NCI-H510A (cell line): ENCODE data around the gene APLP2.
A peak's percentile ranks its signal among the peaks of the same experiment; 100 is the strongest.

Source experiments
- DNase-seq: peaks from one replicate; lab custom pipeline; 2025; lab: John Stamatoyannopoulos, UW

APLP2 gene

DNA sequence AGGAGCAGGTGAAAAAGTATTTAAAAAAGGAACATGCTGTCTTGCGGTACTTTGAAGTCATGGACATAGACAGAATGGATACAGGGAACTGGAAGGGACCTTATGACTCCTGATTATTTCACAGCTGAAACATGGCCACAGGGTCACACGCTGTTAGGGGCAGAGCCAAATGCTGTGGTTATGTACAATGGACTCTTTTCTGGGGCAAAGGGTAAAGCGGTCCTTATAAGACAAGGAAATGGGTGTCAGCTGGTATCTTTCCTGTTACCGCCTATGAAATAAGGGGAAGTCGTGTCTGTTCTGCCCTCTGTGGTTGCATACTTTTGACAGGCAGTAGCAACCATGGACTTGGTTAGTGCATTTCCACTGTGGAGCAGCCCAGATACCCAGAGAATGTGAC, 77.1 kb downstream of the APLP2 start:
- no peak for DNase-seq

DNA sequence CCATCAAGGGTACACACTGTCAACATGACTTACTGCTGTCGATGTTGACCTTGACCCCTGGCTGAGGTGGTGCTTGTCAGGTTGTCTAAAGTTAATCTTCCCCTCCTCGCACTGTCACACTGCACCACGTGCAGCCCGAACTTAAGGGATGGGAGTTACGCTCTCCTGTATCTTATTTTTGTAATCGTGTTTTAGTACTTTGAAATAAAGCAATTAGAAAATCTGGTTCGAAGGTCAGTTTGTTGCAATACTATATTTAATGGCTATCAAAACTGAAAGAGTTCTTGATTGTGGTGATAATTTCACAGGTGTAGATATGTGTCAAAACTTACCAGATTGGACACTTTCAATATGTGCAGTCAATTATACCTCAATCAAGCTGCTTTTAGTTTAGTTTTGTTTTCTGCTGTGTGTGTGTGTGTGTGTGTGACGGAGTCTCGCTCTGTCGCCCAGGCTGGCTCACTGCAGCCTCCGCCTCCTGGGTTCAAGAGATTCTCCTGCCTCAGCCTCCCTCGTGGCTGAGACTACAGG, 79.2 kb downstream of the APLP2 start:
- DNase-seq = no peak

DNA sequence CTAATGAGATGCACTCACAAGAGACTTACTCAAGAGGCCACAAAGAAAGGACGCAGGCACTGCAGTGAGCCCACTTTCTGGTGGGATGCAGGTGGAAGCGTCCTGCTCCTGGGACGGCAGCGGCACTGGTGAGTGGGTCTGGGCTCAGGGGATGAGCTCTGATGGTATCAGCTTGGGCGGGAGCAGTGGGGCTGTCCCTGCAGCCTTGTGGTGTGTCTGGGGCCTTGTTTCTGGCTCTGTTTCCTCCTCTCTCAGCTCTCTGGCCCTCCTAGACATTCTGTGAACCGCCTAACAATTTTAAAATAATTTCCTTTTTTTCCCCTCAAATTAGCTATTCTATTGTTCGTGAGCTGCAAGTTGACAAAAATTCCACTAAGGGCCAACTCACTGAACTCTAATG, 81.1 kb downstream of the APLP2 start:
- no peak for DNase-seq

DNA sequence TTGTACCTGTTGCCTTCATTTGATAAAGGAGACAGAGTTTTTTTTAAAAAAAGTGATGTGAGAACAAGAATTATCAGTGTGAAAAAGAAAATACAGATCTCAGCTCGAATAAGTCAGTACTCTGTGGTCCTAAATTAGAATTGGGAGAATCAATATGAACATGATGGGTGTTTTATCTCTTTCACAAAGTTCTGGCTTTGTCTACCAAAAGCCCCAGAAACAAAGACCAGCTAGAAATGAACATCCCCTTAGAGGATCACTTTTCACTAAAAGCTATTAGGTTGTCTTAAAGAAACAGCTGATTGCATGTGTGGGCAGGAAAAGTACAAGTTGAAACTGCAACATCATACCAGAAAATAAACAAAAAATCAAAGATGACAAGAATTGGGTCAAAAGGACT, 81.5 kb downstream of the APLP2 start:
- DNase-seq = no peak

DNA sequence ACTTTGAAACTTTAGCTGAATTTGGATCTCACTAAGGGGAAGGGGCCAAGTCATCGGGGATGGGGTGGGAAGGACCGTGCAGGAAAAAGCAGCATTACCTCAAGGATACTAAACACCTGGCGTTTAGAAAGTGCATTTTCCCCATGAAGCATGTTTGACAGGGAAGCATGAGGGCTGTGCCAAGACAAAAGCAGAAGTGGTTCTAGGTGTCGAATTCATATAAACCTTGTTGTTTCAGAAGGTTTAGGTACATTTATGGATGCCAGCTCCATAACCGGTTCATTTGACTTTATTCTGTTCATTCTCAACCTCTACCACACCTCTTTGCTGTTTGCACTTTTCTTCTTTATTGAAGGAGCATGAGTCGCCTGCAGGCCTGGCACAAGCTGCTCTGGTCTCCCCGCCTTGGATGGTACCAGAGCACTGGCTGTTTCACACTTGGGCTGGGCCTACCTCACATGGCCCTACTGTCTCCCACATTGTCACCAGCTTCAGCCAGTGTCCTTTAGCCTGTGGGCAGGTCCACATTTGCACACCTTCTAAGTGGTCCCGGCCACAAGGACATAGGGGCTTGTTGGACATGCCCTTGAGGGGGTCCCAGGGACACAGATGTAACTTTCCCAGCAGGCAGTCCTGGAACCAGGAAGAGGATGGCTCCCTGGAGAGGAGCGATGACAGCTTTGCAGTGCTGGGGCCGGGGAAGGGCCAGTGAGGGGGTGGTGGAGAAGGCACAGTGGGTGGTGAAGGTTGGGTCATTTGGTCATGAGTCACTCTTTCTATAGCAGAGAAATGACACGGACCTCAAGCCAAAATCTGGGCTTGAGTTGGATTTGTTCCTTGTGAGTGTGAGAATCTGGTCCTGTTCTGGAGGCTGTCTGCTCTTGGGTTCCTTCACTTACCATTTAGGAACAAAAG, 86.7 kb downstream of the APLP2 start:
- DNase-seq = no peak

DNA sequence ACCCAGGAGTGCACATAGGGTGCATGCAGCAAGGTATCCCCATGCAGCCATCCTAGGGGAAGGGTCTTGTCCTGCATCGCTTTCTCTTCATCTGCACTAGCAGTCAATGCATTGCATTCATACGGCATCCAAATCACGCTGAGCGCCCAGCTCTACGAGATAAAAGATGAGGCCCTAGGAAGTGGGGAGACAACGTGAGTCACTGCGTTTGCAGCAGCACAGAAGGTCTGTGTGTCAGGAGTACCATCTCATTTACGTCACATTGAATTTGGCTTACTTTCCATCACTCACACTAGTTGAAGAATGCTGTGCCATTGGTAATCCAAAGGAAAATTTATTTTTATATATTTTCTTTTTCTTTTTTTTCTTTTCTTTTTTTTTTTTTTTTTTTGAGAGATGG, 87.4 kb downstream of the APLP2 start:
- no peak for DNase-seq

DNA sequence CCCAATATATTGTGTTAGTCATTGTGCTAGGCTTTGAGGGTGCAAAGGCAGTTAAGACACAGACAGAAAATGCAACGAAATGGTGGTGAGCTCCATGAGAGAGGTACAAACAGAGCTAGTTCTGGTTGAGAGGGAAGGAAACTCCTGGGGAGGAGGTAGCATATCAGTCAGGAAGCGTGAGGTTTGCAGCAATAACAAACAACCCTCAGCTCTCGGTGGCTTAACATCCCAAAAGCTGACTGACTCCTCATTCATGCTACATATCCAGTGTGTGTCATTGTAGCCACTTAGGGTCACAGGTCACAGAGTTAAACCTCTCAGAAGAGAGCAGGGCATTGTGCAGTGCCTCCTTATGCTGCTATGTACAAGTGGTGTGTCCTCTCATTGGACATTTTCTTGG, 88.1 kb downstream of the APLP2 start:
- DNase-seq = no peak

DNA sequence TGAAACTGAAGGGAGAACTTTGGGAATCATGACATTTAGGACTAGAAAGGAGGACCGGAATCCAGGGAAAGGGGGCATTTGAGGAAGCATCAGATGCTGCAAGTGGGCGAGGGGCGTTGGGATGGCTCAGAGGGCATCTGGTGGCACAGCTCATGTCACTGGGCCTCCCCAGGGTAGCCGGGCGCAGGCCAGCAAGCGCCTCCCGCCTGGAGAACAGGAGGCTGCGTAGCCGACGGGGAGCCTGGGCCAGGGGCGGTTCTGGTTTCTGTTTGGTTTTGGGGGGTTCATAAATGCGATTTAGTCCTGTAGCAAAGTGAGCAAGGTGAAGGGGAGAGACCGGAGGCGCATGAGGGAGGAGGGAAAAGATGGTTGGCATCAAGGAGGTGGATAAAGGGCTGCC, 89.4 kb downstream of the APLP2 start:
- DNase-seq = no peak

DNA sequence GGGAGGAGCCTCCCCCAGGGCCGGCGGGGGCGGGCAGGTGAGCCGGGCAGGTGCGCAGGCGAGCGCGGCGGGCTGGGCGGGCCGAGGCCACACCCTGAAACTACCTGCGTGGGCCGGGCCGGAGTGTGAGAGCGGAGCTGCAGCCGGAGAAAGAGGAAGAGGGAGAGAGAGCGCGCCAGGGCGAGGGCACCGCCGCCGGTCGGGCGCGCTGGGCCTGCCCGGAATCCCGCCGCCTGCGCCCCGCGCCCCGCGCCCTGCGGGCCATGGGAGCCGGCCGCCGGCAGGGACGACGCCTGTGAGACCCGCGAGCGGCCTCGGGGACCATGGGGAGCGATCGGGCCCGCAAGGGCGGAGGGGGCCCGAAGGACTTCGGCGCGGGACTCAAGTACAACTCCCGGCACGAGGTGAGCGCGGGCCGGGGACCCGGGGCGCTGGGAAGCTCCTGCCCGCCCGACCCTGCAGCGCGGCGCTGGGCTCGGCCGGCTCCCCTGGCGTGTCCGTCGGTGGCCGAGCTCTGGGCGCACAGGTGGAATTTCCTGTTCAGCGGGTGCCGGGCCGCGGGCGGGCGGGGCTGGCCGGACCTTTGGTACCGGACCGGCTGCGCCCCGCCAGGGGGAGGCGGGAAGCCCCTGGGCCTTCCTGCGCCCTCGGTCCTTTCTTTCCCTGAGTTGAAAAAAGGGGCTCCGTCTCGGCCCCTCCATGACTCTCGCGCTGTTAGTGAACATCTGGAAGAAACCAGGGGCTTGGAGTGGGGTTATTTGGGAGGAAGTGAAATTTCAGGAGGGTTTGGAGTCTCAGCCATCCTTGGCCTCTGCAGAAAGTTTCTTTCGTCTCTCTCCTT, 90.2 kb downstream of the APLP2 start, which contains the start of gene ST14:
Gene ST14, plus strand, starts transcription at position 126 of the 841 bp plus-strand sequence. Its CDS starts 198 bp downstream, at position 324.
- peak; percentile 76 for DNase-seq

DNA sequence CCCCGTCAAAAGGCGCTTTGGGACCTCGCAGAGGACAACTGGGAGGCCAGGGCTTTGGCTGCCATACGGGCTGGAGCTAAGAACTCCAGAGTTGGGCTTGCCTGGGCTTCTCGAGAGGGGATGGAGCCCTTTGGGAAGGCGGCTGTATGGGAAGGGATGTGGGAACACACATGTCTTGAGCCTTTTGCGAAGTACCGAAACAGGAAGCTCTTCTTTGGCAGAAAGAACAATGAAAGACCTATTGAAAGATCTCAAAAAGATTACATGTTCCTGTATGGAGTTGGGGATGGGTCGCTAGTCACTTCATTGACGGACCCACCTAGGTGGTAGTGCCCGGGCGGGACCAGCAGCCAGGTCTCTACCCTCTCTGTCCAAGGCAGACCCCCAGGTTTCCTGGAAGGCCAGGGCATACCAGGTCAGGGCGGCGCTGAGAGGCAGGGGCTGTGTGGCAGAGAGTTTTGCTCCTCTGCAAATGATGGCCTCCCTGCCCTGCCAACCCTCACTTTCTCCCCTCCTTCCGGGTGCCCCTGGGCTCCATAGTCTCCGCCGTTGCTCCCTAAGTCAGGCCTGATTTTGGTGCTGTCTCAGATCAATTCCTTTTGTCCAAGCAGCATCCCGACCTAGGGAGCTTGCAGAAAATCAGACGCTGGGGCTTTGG, 90.9 kb downstream of the APLP2 start:
- no peak for DNase-seq

DNA sequence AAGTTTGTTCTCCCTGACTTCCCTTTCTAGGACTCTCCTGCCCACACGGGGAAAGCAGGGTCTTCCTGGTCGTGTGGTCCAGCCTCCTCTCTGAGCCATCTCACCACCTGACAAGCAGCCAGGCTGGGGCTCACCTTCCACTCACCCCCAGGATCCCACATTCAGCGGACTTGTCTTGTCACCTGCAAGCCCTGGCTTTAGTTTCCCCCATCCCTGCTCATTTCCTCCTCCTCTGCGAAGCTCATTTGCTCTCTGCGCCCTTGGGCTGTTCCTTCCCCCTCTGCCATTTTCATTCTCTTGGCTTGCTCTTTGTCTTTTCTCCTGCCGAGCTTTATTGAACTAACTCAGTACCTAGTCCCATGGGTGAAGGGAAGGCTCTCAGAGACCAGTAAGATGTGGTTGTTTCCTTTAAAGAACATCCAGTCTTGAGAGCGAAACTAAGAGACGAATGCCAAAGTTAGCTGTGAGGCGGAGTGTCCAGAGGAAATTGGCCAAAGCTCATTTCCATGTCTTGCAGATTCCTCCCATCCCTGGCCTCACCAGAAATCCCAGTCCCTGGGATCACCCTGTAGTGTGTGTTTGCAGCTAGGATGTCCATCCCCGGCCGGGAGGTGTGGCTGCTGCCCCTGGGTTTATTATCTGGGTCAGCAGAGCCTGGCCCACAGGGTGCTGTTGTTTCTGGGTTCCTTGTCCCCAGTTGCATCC, 91.9 kb downstream of the APLP2 start:
- DNase-seq = no peak

DNA sequence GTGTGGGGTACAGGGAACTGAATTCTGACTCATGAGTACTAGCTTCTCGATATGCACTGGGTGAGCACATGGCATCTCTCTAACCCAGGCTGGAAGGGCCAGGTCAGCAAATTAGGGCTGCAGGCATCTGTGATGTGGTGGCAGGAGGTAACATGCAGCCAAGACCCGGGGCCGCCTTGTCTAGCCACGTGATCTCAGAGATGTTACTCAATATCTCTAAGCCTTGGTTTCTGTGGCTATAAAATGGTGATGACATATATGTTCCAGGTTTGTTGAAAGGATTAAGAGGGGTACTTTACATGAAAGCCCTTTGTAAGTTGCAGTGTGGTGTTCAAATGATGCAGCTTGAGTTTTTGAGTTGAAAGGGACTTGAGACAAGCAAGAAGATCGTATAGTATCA, 93.0 kb downstream of the APLP2 start:
- no peak for DNase-seq

DNA sequence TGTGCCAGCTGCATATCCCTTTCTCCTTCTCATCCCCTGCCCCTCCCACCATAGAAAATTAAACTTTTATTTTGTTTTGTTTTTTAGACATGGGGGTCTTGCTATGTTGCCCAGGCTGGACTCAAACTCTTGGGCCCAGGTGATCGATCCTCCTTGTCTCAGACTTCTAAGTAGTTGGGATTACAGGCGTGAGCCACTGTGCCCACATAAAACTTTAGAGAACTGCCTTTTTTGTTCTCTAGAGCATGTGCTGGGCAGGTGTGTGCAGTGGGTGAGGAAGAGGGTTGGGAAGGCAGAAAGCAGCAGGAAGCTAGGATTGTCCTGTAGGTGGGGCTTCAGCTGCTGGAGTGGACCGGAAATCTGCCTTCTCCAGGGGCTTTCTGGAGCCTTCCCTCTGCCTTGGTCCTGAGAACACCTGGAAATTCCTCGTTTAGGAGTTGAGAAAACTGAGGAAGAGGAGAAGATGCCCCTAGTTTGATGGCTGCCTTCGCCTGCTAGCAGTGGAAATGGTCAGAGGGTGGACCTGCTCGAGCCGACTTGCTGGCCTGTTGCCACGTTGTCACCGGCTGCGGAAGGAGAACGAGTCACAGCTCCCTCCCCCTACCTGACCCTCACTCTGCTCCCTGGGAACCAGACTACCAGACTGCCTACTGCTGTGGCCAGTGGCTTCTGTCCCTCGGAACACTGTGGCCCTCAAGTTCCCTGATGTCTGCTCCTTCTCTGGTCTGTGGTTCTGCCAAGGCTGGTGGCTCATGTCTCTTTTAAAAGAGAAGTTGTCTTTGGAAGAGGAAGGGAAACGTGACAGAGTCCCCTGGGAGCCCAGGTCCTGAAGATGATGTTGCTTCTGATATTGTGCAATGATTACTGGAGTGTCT, 93.9 kb downstream of the APLP2 start:
- peak; percentile 41 for DNase-seq

DNA sequence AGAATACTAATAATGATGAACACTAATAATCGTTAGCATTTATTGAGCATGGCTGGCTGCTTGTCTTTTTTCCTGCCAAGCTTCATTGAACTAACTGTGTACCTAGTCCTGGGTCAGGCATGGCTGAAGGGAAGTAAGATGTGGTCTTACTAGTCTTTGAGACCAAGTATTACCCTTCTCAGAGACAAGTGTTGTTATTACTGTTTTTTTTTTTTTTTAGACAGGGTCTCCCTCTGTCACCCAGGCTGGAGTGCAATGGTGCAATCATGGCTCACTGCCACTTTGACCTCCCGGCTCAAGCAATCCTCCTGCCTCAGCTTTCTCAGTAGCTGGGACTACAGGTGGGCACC, 94.5 kb downstream of the APLP2 start:
- no peak for DNase-seq

DNA sequence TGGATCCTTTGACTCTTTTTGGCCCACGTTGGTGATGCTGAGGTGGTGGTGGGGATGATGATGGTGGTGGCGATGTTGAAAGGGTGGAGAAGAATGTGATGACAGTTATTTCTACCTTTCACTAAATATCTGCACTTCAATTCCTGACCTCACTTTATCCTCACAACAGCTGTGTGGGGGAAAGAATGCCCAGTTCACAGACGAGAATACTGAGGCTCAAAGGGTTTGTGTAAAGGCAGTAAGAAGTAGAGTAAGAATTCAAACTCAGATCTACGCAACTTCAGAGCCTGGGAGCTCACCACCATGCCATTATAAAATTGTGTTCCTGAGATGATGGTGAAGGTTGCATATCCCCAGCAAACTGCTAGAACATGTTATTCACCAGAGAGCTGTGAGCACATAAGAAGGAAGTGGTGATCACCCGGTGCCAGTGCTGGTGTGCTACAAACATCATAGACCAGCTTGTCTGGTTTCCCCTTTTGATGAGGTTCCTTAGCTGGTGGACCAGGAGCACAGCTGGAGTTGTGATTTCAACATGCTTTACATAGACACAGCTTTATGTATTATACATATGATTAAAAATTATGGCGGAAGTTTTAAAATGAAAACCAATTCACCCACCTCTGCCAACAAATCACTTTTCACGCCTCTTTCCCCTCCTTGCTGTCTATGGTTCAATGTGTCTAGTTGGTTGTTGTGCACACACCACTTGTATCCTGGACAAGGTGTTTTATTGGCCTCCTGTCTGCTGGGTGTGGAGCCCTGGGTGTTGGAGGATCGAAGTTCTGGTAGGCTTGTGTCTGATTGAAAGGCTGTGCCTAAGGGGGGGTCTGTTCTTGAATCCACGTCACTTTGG, 96.1 kb downstream of the APLP2 start:
- no peak for DNase-seq

DNA sequence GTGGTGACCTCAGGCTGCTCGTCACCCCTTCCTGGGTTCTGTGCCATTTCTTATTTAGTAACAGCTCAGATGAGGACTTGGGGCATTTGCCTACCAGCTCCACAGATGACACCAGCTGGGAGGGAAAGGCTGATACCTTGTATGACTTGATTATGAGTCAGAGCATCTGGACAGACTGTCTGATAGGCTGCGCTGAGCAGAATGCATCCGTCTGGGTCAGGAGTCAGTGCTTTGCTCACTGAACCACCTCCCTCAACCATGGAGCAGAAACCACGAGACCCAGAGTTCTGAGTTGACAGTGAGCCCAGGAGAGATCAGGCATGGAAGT, 96.7 kb downstream of the APLP2 start:
- no peak for DNase-seq

DNA sequence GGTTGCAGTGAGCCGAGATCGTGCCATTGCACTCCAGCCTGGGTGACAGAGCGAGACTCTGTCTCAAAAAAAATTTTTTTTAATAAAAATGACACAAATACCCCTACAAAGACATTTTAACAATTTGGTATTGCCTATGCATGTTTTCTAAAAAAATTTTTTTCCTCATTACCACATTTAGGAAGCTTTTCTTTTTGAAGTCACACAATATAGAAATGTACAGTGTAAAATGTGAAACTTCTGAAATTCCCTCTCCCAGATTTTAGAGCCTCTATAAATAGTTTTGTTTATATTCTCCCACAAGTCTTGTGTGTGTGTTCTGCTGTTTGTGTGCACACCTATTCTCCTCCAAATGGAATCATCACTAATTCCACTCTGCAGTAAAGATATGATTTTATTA, 97.5 kb downstream of the APLP2 start:
- no peak for DNase-seq

DNA sequence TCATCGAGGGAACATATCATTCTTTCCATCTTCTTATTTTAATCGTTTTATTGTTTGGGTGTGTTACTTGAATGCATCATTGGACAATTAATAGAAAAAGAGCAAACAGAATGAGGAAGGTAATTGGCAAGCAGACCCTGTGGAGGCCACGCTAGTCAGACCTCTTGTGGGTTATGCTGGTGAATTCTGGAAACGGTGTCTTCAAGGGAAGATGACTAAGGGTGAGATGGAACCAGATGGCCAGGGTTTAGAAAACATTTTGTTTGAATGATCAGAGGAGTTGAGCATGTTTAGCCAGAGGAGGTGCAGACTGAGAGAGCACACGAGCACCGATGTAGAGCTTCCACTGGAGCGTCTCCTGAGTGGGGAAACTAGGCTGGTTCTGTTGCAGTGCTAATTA, 98.4 kb downstream of the APLP2 start:
- DNase-seq = no peak

DNA sequence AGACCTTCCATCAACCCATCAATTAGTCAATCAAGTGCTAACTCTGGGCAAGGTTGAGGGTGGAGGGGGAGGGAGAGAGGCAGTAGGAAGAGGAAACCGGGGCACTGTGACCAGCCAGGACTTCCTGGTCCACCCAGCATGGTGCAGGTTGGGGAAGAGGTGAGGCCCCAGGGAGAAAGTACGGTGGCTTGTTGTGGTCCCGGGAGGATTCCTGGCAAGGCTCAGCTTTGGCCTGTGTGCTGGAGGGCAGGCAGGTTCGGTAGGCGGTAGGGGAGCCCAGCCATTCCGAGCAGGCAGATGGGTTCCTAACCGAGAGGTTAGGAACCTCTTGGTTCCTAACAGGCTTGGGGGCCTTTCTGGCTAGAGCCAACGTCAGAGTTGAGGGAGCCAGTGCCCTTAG, 100.7 kb downstream of the APLP2 start:
- DNase-seq = no peak

DNA sequence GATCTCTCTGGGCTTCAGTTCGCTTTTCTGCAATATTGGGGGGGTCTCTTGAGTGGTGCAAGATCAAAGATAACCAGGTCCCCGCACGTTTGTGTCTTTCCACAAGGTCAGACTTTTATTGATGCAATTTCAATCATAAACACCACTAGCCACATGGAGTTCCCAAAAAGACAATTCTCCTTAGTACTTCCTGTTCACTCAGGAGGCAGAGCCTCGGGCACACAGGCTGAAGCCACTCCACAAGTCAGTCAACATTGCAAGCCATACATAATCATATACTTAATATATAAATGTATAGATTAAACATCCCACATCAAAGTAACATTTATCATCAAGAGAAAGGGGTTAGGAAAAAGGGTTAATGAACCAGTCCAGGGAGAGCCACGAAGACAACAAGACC, 101.8 kb downstream of the APLP2 start:
- DNase-seq = no peak
